ENCODE data around the gene TINCR. TPM values are rescaled to one million over a fixed set of nuclear protein-coding genes. Genes with fewer than 3 reads are reported as not detected.

TINCR gene
- polyA plus RNA-seq, 3 donors from 2014 or later = 0.06 TPM; not detected in 2

DNA sequence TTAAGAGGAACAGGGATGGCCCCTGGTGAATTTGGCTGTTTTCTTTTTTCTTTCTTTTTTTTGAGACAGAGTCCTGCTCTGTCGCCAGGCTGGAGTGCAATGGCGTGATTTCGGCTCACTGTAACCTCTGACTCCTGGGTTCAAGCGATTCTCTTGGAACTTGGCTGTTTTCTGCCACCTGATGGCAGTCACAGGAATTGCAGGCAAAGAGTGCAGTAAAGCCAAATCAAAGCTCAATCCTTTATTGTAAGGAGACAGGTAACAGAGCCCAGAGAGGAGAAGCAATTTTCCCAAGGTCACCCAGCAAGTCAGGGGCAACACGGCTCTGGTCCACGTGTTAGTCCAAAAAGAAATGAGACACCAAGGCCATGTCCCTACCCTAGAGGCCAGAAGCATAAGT is 6.2 kb downstream of the TINCR start:
- H3K4me3 Mint-ChIP-seq = no peak overlapping the region
- DNase-seq = no peak
- H3K27ac Mint-ChIP-seq = no peak overlapping the region
- no peaks in the 10 kb centered on the region for H3K4me1 Mint-ChIP-seq
- H3K36me3 Mint-ChIP-seq = peaks cover 0 to 4% (median 0%) of the 10 kb centered on the region in 3 donors
- peaks cover 0 to 12% (median 4%) of the 10 kb centered on the region in 6 donors for H3K9me3 Mint-ChIP-seq
- peaks cover 0 to 11% (median 6%) of the 10 kb centered on the region in 3 donors for H3K27me3 Mint-ChIP-seq (ENCODE audit: low read depth in 3 of 3)

DNA sequence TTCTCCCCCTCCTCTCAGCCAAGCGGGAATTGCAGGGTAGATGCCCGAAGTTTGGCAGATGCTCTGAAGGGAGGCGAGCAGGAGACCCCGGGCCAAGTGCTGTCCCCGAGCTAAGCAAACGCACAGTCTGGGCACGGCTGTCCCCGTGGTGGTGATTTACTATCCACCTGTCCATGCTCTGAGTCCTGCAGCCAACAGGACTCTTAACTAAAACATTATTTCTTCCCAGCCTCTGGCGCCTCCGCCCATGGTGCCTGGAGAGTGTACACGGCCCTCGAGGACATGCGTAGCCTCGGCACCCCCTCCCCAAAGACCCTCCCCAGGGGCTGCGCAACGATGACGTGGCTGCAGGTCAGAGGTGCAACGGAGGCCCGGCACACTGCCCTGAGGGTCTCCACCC is 7.6 kb downstream of the TINCR start:
- Mint-ChIP-seq H3K36me3 (peaks cover 0 to 4% (median 0%) of the 10 kb centered on the region in 3 donors), H3K4me3 (no peak overlapping the region), H3K4me1 (no peaks in the 10 kb centered on the region), H3K27me3 (ENCODE audit: low read depth in 3 of 3) (peaks cover 2 to 9% (median 6%) of the 10 kb centered on the region in 3 donors), H3K9me3 (peaks cover 0 to 12% (median 4%) of the 10 kb centered on the region in 6 donors), H3K27ac (no peak overlapping the region)
- DNase-seq = no peak

DNA sequence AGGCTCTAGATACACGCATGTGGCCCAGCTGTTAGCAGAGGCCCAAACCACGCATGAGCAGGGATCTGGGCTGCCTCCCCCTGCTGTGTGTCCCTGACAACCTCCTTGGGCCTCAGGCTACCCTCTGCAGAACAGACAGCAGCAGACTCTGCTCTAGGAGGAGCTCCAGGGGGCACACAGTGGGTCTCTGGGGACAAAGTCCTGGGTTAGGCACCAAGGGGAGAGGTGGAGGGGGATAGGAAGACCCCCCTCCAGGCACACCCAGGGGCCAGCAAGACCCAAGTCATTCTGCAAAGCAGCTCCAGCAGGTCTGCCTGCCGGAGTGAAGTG is 8.0 kb downstream of the TINCR start:
- Mint-ChIP-seq H3K4me1 (no peaks in the 10 kb centered on the region), H3K27ac (no peak overlapping the region), H3K9me3 (peaks cover 0 to 12% (median 4%) of the 10 kb centered on the region in 6 donors), H3K36me3 (peaks cover 0 to 4% (median 0%) of the 10 kb centered on the region in 3 donors), H3K27me3 (ENCODE audit: low read depth in 3 of 3) (peaks cover 2 to 9% (median 5%) of the 10 kb centered on the region in 3 donors), H3K4me3 (no peak overlapping the region)
- DNase-seq = no peak

DNA sequence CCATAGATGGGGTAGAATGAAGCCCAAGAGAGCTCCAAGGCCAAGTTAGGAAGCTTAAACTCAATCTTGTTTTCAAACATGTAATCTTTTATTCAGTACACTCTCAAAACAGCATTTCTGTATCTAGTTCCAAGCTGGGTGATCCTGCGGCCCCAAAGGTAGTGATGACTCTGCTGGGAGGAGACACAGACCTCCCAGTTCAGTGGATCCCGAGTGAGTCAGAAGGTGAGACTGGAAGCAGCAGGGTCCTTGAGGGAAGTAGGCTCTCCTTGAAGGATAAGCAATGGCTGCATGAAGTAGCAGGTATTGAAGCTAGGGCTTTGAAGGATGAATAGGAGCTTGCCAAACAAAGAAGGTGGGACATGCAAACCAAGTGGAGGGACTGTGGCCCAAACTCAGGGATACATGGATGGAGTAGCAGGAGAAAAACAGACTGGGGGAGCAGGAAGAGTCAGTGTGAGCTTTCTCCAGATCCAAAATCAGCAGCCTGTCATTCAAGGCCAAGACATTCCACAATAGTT is 9.6 kb downstream of the TINCR start:
- Mint-ChIP-seq H3K4me1 (no peaks in the 10 kb centered on the region), H3K36me3 (peaks cover 0 to 4% (median 0%) of the 10 kb centered on the region in 3 donors), H3K27ac (no peak overlapping the region), H3K27me3 (ENCODE audit: low read depth in 3 of 3) (peaks cover 2 to 5% (median 5%) of the 10 kb centered on the region in 3 donors), H3K9me3 (peaks cover 0 to 12% (median 4%) of the 10 kb centered on the region in 6 donors), H3K4me3 (no peak overlapping the region)
- DNase-seq = no peak

DNA sequence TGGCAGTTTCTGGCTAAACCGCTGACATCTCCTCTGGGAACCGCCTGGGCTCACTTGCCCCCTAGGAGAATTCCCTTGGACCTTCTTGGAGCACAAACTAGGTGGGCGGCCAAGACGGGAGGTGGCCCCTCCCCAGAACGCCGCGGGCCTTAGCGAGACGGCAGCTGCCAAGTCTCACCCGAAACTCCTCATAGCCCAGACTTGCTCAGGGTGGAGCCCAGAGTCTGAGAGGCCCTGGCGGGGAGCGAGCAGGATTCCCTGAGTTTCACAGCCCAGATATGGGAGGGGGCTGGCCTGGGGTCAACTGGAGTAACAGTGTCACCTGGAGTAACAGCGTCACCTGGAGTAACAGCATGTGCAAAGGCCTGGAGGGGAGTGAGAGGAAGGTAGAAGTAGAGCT is 10.1 kb downstream of the TINCR start:
- Mint-ChIP-seq H3K36me3 (peaks cover 0 to 4% (median 0%) of the 10 kb centered on the region in 3 donors), H3K4me3 (no peak overlapping the region), H3K9me3 (peaks cover 0 to 12% (median 4%) of the 10 kb centered on the region in 6 donors)

DNA sequence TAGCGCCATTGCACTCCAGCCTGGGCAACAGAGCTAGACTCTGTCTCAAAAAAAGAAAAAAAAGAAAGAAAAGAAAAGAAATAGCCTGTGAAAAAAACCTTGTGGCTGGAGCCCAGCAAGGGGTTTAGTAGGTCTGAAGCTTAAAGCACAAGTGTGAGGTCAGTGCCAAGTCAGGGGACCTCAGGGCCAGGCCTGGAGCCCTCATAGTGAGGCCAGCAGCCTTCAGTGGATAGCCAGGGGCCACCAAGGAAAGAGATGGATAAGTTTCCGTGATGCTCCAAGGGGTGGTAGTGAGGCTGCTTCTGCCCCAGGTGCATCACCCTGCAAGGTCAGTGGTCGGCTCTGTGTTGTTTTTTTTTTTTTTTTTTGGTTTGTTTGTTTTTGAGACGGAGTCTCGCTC is 12.9 kb downstream of the TINCR start:
- H3K36me3 Mint-ChIP-seq = peaks cover 0 to 4% (median 0%) of the 10 kb centered on the region in 3 donors
- H3K27ac Mint-ChIP-seq = no peak overlapping the region
- no peak overlapping the region for H3K4me3 Mint-ChIP-seq
- peaks cover 2 to 11% (median 6%) of the 10 kb centered on the region in 3 donors for H3K27me3 Mint-ChIP-seq (ENCODE audit: low read depth in 3 of 3)
- H3K9me3 Mint-ChIP-seq = peaks cover 0 to 2% (median 0%) of the 10 kb centered on the region in 6 donors
- DNase-seq = no peak
- no peaks in the 10 kb centered on the region for H3K4me1 Mint-ChIP-seq

More for the DNA sequence above, 10.1 kb downstream of the TINCR start:
- no peak for DNase-seq
- H3K27me3 Mint-ChIP-seq (ENCODE audit: low read depth in 3 of 3) = peaks cover 2 to 5% (median 5%) of the 10 kb centered on the region in 3 donors
- no peak overlapping the region for H3K27ac Mint-ChIP-seq
- H3K4me1 Mint-ChIP-seq = no peaks in the 10 kb centered on the region

DNA sequence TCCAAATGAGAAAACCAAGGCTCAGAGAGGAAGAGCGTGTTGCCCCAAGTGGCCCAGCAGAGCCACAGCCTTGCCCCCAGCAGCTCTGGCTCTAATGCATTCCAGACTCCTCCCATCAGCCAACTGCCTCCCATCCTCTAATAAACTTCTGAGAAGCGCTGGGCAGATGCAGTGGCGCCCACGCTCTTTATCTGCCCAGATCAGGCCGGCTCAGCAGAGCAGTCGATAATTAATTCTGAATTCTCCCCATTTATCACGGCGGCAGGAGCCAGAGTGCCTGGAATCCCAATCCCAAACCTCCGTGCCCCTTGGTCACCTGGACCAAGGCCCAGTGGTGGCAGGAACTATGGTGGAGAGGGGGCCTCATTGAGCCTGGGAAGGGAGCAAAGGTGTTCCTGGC is 13.9 kb downstream of the TINCR start:
- Mint-ChIP-seq H3K4me3 (no peak overlapping the region), H3K27me3 (ENCODE audit: low read depth in 3 of 3) (peaks cover 2 to 13% (median 6%) of the 10 kb centered on the region in 3 donors), H3K9me3 (peaks cover 0 to 2% (median 0%) of the 10 kb centered on the region in 6 donors), H3K36me3 (peaks cover 0 to 4% (median 0%) of the 10 kb centered on the region in 3 donors), H3K4me1 (no peaks in the 10 kb centered on the region), H3K27ac (no peak overlapping the region)
- no peak for DNase-seq

DNA sequence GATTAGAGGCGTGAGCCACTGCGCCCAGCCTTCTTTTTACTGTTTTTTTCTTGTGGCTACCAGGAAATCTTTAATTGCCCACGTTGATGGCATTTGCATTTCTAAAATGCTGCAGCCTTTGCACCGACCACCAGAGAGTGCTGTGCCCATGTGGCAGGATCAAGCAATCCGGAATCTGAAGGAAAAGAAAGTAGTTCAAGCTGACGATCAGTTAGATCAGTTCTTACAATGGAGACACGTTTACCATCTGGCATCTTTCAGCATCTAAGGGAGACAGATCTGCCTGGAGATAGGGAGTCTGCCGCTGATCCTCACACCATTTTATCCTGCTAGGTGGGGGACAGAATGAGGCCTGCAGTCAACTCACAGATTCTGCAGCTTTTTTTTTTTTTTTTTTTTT is 19.9 kb downstream of the TINCR start:
- no peak for DNase-seq
- Mint-ChIP-seq H3K27ac (no peak overlapping the region), H3K4me1 (no peaks in the 10 kb centered on the region)

DNA sequence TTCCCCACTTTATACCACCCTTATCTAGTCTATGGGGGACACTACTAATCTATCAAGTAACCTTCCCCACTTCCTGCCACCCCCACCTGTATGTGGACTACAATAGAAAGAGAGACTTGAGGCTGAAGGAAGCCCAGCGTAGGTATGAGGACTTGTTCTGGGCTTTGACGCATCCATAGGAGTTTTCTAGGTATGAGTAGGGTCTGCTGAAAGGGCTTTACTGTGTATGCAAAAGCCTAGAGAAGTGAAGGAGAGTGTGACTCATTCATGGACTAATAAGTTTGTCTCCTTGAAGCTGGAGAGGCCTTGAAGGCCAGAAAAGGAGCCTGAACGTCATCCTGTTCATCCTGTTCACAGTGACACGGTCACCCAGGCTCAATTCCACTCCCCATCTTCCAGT is 21.8 kb downstream of the TINCR start:
- no peak overlapping the region for H3K27ac Mint-ChIP-seq
- H3K36me3 Mint-ChIP-seq = no peaks in the 10 kb centered on the region
- no peak for DNase-seq
- peaks cover 0 to 2% (median 0%) of the 10 kb centered on the region in 6 donors for H3K9me3 Mint-ChIP-seq
- no peak overlapping the region for H3K4me3 Mint-ChIP-seq
- H3K4me1 Mint-ChIP-seq = no peaks in the 10 kb centered on the region
- H3K27me3 Mint-ChIP-seq (ENCODE audit: low read depth in 3 of 3) = peaks cover under 1 to 9% (median 2%) of the 10 kb centered on the region in 3 donors

More for the DNA sequence above, 19.9 kb downstream of the TINCR start:
- H3K36me3 Mint-ChIP-seq = no peaks in the 10 kb centered on the region
- no peak overlapping the region for H3K4me3 Mint-ChIP-seq
- H3K27me3 Mint-ChIP-seq (ENCODE audit: low read depth in 3 of 3) = peaks cover 2 to 11% (median 4%) of the 10 kb centered on the region in 3 donors
- peaks cover 0 to 2% (median 0%) of the 10 kb centered on the region in 6 donors for H3K9me3 Mint-ChIP-seq

DNA sequence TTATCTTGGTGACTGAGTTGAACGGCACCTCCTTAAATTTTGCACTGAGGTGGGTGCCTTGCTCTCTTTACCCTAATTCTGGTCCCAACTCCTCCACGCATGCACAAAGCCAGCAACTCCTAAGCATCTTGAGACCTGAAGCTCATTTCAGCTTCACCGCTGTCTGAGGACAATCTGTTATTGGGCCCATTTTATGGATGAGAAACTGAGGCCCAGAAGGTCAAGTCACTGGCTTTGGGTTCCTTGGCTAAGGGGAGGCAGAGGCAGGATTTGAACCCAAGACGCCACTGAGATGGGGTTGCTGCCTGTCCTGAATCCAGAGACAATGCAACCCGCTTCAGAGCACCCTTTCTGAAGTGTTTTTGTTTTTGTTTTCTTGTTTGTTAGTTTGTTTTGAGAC is 22.7 kb downstream of the TINCR start:
- Mint-ChIP-seq H3K4me1 (no peaks in the 10 kb centered on the region), H3K4me3 (no peak overlapping the region), H3K27me3 (ENCODE audit: low read depth in 3 of 3) (peaks cover 0 to 8% (median 4%) of the 10 kb centered on the region in 3 donors), H3K9me3 (peaks cover 0 to 1% (median 0%) of the 10 kb centered on the region in 6 donors), H3K36me3 (no peaks in the 10 kb centered on the region), H3K27ac (no peak overlapping the region)
- DNase-seq = no peak

DNA sequence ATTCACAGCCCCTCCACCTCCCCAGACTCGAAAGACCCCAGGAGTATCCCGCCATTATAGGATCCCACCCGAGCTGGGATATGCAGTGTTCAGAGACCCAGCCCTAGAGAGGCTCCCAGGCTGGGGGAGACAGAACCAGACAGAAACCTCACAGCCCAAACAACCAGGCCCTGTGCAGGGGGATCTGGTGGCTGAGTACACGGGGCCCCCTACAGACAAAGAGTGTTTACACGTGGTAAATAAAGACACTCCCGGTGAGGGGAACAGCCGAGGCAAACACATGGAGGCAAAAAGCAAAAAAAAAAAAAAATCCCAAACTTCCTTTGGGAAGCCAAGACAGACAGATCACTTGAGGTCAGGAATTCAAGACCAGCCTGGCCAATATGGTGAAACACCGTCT is 25.1 kb downstream of the TINCR start:
- Mint-ChIP-seq H3K4me1 (no peaks in the 10 kb centered on the region), H3K9me3 (no peaks in the 10 kb centered on the region), H3K36me3 (no peaks in the 10 kb centered on the region), H3K4me3 (no peak overlapping the region), H3K27ac (no peak overlapping the region), H3K27me3 (ENCODE audit: low read depth in 3 of 3) (peaks cover 2 to 11% (median 6%) of the 10 kb centered on the region in 3 donors)
- no peak for DNase-seq

DNA sequence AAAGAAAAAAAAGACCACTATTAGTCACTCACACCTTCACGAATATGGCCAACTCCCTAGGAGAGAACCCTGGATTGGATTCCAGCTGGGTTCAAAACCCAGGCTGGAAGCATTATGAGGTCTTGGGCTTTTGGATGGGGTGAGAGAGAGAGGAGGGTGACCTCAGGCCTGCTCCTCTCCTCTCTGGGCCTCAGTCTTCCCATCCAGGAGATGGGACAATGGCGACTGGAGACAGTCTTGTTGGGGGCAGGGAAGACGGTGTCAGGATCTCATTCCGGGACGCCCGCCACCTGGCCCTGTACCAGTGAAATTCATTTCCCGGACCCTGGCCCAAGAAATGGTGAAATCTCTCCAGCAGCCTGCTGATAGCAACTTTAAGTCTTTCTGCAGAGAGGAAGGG is 26.3 kb downstream of the TINCR start:
- no peaks in the 10 kb centered on the region for H3K4me1 Mint-ChIP-seq
- no peak overlapping the region for H3K27ac Mint-ChIP-seq
- H3K9me3 Mint-ChIP-seq = no peaks in the 10 kb centered on the region
- H3K4me3 Mint-ChIP-seq = no peak overlapping the region
- no peaks in the 10 kb centered on the region for H3K36me3 Mint-ChIP-seq
- DNase-seq = no peak
- peaks cover 2 to 15% (median 6%) of the 10 kb centered on the region in 3 donors for H3K27me3 Mint-ChIP-seq (ENCODE audit: low read depth in 3 of 3)

DNA sequence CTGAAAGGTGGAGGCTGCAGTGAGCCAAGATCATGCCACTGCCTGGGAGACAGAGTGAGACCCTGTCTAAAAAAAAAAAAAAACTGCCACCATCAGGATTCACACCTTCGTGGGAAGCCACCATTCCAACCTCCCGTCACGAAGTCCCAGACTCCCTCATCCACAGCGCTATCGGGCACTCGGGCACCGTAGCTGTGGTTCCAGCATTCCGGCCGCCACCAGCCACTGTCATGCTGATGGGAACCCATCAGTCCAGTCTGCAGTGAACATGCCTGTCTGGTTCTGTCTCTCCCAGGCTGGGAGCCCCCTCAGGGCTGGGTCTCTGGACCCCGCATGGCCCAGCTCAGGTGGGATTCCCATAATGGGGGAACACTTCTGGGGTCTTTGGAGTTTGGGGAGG is 27.5 kb downstream of the TINCR start:
- Mint-ChIP-seq H3K27me3 (ENCODE audit: low read depth in 3 of 3) (peaks cover 2 to 11% (median 10%) of the 10 kb centered on the region in 3 donors), H3K9me3 (peaks cover 1 to 9% (median 4%) of the 10 kb centered on the region in 6 donors), H3K4me3 (no peak overlapping the region), H3K4me1 (no peaks in the 10 kb centered on the region), H3K27ac (no peak overlapping the region), H3K36me3 (peaks cover under 1% of the 10 kb centered on the region in 3 donors)
- no peak for DNase-seq

DNA sequence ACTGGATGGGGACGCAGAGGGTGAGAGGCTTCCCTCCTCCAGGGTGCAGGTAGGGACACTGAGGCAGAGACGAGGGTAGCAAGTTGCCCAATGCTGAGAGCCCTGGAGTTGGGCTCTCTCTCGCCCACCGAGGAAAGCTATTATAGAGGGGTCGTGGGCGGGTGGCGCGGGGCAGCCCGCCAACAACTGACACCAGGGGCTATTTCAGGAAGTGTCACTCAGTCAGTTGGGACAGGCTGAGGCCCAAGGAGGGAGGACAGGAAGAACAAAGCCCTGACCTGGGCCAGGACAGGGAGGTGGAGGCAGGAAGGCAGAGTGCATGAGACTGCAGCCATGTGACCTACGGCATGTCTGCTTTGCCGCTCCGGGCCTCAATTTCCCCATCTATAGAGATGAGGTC is 29.9 kb downstream of the TINCR start:
- Mint-ChIP-seq H3K4me1 (no peaks in the 10 kb centered on the region), H3K9me3 (peaks cover 7 to 32% (median 14%) of the 10 kb centered on the region in 6 donors), H3K4me3 (no peak overlapping the region), H3K27ac (no peak overlapping the region), H3K27me3 (ENCODE audit: low read depth in 3 of 3) (peaks cover 2 to 13% (median 11%) of the 10 kb centered on the region in 3 donors), H3K36me3 (peaks cover 5 to 9% (median 5%) of the 10 kb centered on the region in 3 donors)
- no peak for DNase-seq
